ENCODE data around the gene PRPF6. TPM values are rescaled to one million over a fixed set of nuclear protein-coding genes. Genes with fewer than 3 reads are reported as not detected.

Gene PRPF6
- polyA plus RNA-seq, 1 experiment = 38.5 TPM

DNA sequence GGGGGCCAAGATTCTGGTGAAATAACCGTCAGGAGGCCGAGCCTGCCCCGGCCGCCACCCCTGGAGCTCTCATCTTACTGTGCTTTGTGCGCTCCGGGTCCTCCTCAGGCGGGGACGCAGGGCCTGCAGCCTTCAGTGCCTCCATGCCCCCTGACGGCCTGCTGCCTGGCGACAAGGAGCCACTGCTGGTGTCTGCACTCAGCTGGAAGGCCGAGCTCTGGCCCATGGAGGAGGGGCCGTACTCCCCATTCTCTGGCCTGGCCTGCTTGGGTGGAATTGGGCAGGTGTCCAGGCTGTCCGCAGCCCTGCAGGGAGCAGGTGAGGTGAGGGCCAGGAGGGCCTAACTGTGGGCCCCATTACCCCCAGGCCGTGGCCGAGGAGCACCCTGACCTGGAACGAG, 16.5 kb upstream of the PRPF6 start:
- POLR2A ChIA-PET = no interaction called here
- Histone ChIP-seq H3K9me3 (ENCODE audit: control insufficient read depth, insufficient read depth, low read length) (peaks cover 55% of the 10 kb centered on the region), H3K27ac (ENCODE audit: low read depth, low read length) (no peak overlapping the region), H3K27me3 (ENCODE audit: control insufficient read depth, insufficient read depth, low read length) (no peaks in the 10 kb centered on the region), H3K4me3 (ENCODE audit: low read depth, low read length) (no peak overlapping the region)
- no peak for DNase-seq (ENCODE audit: low read depth, low spot score)
- CTCF ChIA-PET = no interaction called here
- TF ChIP-seq, protein P1, sequence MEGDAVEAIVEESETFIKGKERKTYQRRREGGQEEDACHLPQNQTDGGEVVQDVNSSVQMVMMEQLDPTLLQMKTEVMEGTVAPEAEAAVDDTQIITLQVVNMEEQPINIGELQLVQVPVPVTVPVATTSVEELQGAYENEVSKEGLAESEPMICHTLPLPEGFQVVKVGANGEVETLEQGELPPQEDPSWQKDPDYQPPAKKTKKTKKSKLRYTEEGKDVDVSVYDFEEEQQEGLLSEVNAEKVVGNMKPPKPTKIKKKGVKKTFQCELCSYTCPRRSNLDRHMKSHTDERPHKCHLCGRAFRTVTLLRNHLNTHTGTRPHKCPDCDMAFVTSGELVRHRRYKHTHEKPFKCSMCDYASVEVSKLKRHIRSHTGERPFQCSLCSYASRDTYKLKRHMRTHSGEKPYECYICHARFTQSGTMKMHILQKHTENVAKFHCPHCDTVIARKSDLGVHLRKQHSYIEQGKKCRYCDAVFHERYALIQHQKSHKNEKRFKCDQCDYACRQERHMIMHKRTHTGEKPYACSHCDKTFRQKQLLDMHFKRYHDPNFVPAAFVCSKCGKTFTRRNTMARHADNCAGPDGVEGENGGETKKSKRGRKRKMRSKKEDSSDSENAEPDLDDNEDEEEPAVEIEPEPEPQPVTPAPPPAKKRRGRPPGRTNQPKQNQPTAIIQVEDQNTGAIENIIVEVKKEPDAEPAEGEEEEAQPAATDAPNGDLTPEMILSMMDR (IDR thresholded peaks at IDR 0.05; ENCODE audit: low read depth, low read length) = no peak

DNA sequence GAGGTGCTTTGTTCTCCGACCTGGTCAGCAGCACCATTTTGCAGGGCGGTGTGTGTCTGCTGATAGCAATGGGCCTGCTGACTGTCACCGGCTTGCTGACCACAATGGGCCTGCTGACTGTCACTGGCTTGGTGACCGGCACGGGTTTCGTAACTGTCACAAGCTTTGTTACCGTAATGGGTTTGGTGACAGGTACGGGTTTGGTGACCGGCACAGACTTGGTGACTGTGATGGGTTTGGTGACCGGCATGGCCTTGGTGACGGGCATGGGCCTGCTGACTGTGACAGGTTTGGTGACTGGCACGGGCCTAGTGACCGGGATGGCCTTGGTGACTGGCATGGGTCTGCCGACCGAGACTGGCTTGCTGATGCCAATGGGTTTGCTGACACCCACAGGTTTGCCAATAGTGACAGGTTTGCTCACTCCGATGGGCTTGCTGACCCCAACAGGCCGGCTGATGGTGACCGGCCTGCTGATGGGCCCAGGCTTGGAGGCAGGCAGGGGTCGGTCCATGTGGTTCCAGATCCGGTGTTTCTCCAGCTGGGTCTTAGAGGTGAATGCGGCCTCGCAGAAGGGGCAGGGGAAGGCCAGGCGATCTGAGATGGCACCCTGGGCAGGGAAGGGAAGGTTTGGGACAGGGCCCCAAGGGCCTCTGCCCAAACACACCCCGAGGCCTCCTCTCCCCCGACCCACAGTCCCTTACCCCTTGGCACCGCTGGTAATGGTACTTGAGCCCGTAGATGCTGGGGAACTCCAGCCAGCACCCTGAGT, 14.6 kb upstream of the PRPF6 start:
- POLR2A ChIA-PET = no interaction called here
- TF ChIP-seq, protein P1 (IDR thresholded peaks at IDR 0.05; ENCODE audit: low read depth, low read length) = no peak
- no peak overlapping the region for H3K27ac ChIP-seq (ENCODE audit: low read depth, low read length)
- H3K4me3 ChIP-seq (ENCODE audit: low read depth, low read length) = no peak overlapping the region
- no peak for DNase-seq (ENCODE audit: low read depth, low spot score)
- CTCF ChIA-PET = no interaction called here
- H3K9me3 ChIP-seq (ENCODE audit: control insufficient read depth, insufficient read depth, low read length) = peaks cover 55% of the 10 kb centered on the region
- no peaks in the 10 kb centered on the region for H3K27me3 ChIP-seq (ENCODE audit: control insufficient read depth, insufficient read depth, low read length)

DNA sequence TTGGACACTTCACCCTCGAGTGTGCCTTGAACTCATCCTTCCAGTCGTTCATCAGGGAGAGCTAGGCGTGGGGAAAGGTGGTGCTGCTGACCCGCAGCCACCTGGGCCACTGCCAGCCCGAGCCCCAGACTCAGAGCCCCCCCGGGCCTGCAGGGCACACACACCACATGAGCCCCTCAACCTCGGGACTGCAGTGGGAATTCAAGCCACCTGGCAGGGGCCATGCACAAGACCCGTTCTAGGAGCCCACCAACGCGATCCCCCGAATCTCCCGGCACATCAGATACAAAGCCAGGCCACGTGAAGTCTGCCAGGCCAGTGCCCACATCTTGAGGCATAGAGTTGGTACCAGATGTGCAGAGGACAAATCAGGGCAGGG, 14.0 kb upstream of the PRPF6 start:
- H3K9me3 ChIP-seq (ENCODE audit: control insufficient read depth, insufficient read depth, low read length) = peaks cover 55% of the 10 kb centered on the region
- ChIA-PET POLR2A (no interaction called here), CTCF (no interaction called here)
- H3K27ac ChIP-seq (ENCODE audit: low read depth, low read length) = no peak overlapping the region
- no peak overlapping the region for H3K4me3 ChIP-seq (ENCODE audit: low read depth, low read length)
- DNase-seq (ENCODE audit: low read depth, low spot score) = no peak
- TF ChIP-seq, protein P1 (IDR thresholded peaks at IDR 0.05; ENCODE audit: low read depth, low read length) = no peak
- no peaks in the 10 kb centered on the region for H3K27me3 ChIP-seq (ENCODE audit: control insufficient read depth, insufficient read depth, low read length)

DNA sequence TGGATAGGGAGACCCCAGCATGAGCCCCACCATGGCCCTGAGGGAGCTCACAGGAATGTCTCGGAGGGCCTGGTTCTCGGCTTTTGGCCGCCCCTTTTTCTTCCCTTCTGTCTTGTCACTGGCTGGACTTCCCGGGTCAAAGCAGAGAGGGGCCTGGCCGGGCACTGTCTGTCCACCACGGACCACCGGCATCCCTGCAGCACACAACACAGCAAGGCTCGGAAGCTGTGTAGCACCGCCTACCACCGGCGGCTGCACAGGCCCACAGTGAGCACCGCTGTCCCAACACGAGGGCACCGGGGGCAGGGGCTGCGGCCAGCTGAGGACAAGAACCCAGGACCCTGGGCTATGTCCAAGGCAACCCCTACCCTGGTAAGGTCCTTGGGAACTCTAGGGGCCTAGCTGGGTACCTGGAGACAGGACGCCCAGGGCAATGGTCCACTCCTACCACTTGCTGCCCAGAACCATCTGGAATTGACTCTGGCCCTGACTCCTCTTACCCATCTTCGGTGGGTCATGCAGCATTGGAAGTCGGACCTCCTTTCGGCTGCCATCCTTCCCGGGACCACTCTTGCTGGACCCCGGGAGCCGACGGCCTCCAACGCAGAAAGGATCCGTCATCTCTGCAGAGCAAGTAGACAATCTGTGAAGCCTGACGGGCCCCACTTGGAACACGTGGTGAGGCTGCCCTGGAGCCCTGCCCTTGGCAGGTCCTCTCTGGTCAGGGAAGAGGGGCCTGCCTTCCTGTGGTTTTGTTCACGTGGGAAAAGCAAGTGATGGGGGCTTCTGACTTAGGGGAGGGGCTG, 13.4 kb upstream of the PRPF6 start:
- no peak overlapping the region for H3K27ac ChIP-seq (ENCODE audit: low read depth, low read length)
- DNase-seq (ENCODE audit: low read depth, low spot score) = no peak
- H3K9me3 ChIP-seq (ENCODE audit: control insufficient read depth, insufficient read depth, low read length) = peaks cover 52% of the 10 kb centered on the region
- TF ChIP-seq, protein P1 (IDR thresholded peaks at IDR 0.05; ENCODE audit: low read depth, low read length) = no peak
- H3K27me3 ChIP-seq (ENCODE audit: control insufficient read depth, insufficient read depth, low read length) = no peaks in the 10 kb centered on the region
- ChIA-PET POLR2A (no interaction called here), CTCF (no interaction called here)
- H3K4me3 ChIP-seq (ENCODE audit: low read depth, low read length) = no peak overlapping the region
